ENCODE measurements around the gene ANKRD29.

The ANKRD29 gene

DNA sequence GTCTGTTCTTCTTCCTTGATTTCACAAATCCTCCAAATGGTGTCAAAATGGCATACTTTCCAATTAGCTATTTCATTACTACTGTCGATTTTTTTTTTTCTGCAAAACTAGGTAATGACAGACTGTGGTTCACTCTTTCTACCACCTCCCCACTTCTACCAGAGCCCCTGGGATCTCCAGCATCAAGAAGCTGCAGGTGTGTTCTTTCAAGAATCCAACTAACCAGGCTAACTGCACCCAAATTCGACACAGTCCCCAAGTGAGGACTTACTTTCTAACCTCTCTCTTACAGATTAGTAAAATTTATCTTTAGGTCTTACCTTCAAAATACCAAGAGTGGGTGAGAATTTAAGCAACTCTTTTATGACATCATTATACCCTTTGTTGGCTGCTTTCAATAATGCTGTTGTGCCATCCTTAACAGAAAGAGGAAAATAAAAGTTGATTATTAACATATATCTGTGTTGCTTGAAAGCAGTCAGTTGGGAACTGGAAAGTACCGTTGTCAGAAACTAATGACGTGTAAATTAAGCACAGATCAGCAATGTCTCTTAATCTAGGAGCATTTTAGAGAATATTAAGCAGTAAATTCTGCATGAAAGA lies 45.2 kb downstream of the ANKRD29 start:
- H3K4me3 ChIP-seq (ENCODE audit: low read depth, low read length, poor library complexity, severe bottlenecking): no peak overlapping the region
- H3K79me2 ChIP-seq (ENCODE audit: insufficient read depth, low read length): no peaks in the 10 kb centered on the region
- no peaks in the 10 kb centered on the region for H3K9me3 ChIP-seq (ENCODE audit: low read length)
- H3F3A ChIP-seq (ENCODE audit: insufficient read depth, low read length): no peaks in the 10 kb centered on the region
- no peak overlapping the region for H3K9ac ChIP-seq (ENCODE audit: low read length)
- H3K27ac ChIP-seq (ENCODE audit: low read depth, low read length, poor library complexity, severe bottlenecking): no peak overlapping the region
- H3K9me2 ChIP-seq (ENCODE audit: low read depth, low read length): no peaks in the 10 kb centered on the region
- TF ChIP-seq EZH2 (IDR thresholded peaks at IDR 0.05; ENCODE audit: borderline replicate concordance, low read length): no peak
- TF ChIP-seq, protein P1, sequence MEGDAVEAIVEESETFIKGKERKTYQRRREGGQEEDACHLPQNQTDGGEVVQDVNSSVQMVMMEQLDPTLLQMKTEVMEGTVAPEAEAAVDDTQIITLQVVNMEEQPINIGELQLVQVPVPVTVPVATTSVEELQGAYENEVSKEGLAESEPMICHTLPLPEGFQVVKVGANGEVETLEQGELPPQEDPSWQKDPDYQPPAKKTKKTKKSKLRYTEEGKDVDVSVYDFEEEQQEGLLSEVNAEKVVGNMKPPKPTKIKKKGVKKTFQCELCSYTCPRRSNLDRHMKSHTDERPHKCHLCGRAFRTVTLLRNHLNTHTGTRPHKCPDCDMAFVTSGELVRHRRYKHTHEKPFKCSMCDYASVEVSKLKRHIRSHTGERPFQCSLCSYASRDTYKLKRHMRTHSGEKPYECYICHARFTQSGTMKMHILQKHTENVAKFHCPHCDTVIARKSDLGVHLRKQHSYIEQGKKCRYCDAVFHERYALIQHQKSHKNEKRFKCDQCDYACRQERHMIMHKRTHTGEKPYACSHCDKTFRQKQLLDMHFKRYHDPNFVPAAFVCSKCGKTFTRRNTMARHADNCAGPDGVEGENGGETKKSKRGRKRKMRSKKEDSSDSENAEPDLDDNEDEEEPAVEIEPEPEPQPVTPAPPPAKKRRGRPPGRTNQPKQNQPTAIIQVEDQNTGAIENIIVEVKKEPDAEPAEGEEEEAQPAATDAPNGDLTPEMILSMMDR (IDR thresholded peaks at IDR 0.05; ENCODE audit: low read length): no peak
- no peaks in the 10 kb centered on the region for H3K36me3 ChIP-seq (ENCODE audit: insufficient read depth, low read length)
- H3K27me3 ChIP-seq (ENCODE audit: insufficient read depth, low read length): 0 out of 2 replicates have a peak, but pooled peaks cover 5% of the 10 kb centered on the region
- no peaks in the 10 kb centered on the region for H3K4me1 ChIP-seq (ENCODE audit: insufficient read depth, low read length, severe bottlenecking)
- no peak overlapping the region for H2AFZ ChIP-seq (ENCODE audit: low read length)
- no peaks in the 10 kb centered on the region for H4K20me1 ChIP-seq (ENCODE audit: insufficient read depth, low read length)
- no peak overlapping the region for H3K4me2 ChIP-seq (ENCODE audit: low read length)

DNA sequence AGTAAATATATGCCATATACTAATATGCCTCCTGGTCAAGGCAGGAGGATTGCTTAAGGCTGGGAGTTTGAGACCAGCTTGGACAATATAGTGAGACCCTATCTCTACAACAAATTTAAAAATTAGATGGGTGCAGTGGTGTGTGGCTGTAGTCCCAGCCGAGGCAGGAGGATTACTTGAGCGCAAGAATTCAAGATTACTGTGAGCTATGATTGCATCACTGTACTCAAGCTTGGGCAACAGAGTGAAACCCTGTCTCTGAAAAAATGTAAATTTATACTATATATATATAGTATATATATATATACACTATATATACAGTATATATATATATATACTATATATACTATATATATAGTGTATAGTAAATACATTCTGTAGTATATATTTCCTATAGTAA lies 46.5 kb downstream of the ANKRD29 start:
- H3K4me2 ChIP-seq (ENCODE audit: low read length): no peak overlapping the region
- H4K20me1 ChIP-seq (ENCODE audit: insufficient read depth, low read length): no peaks in the 10 kb centered on the region
- H3F3A ChIP-seq (ENCODE audit: insufficient read depth, low read length): no peaks in the 10 kb centered on the region
- H3K4me3 ChIP-seq (ENCODE audit: low read depth, low read length, poor library complexity, severe bottlenecking): no peak overlapping the region
- H3K27ac ChIP-seq (ENCODE audit: low read depth, low read length, poor library complexity, severe bottlenecking): no peak overlapping the region
- no peaks in the 10 kb centered on the region for H3K36me3 ChIP-seq (ENCODE audit: insufficient read depth, low read length)
- H3K27me3 ChIP-seq (ENCODE audit: insufficient read depth, low read length): 0 out of 2 replicates have a peak, but pooled peaks cover 5% of the 10 kb centered on the region
- H2AFZ ChIP-seq (ENCODE audit: low read length): no peak overlapping the region
- H3K9me2 ChIP-seq (ENCODE audit: low read depth, low read length): no peaks in the 10 kb centered on the region
- H3K4me1 ChIP-seq (ENCODE audit: insufficient read depth, low read length, severe bottlenecking): no peaks in the 10 kb centered on the region
- no peak for TF ChIP-seq EZH2 (IDR thresholded peaks at IDR 0.05; ENCODE audit: borderline replicate concordance, low read length)
- TF ChIP-seq, protein P1 (IDR thresholded peaks at IDR 0.05; ENCODE audit: low read length): no peak
- no peak overlapping the region for H3K9ac ChIP-seq (ENCODE audit: low read length)
- H3K9me3 ChIP-seq (ENCODE audit: low read length): no peaks in the 10 kb centered on the region
- no peaks in the 10 kb centered on the region for H3K79me2 ChIP-seq (ENCODE audit: insufficient read depth, low read length)

DNA sequence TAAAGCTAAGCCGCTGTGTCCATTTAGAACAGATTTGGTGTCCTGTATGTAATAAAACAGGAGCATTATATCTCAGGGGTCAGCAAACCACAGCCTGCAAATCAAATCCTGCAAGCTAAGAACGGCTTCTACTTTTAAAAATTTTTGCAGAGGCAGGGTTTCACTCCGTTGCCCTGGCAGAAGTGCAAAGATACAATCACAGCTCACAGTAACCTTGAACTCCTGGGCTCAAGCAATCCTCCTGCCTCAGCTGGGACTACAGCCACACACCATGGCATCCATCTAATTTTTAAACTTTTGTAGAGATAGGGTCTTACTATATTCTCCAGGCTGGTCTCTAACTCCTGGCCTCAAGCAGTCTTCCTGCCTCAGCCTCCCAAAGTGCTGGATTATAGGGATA lies 47.8 kb downstream of the ANKRD29 start:
- no peaks in the 10 kb centered on the region for H3F3A ChIP-seq (ENCODE audit: insufficient read depth, low read length)
- 0 out of 2 replicates have a peak, but pooled peaks cover 5% of the 10 kb centered on the region for H3K27me3 ChIP-seq (ENCODE audit: insufficient read depth, low read length)
- H3K36me3 ChIP-seq (ENCODE audit: insufficient read depth, low read length): no peaks in the 10 kb centered on the region
- H3K4me1 ChIP-seq (ENCODE audit: insufficient read depth, low read length, severe bottlenecking): no peaks in the 10 kb centered on the region
- no peaks in the 10 kb centered on the region for H3K79me2 ChIP-seq (ENCODE audit: insufficient read depth, low read length)
- H3K9ac ChIP-seq (ENCODE audit: low read length): no peak overlapping the region
- no peaks in the 10 kb centered on the region for H3K9me3 ChIP-seq (ENCODE audit: low read length)
- H3K4me3 ChIP-seq (ENCODE audit: low read depth, low read length, poor library complexity, severe bottlenecking): no peak overlapping the region
- H2AFZ ChIP-seq (ENCODE audit: low read length): no peak overlapping the region
- TF ChIP-seq, protein P1 (IDR thresholded peaks at IDR 0.05; ENCODE audit: low read length): no peak
- no peak for TF ChIP-seq EZH2 (IDR thresholded peaks at IDR 0.05; ENCODE audit: borderline replicate concordance, low read length)
- H3K27ac ChIP-seq (ENCODE audit: low read depth, low read length, poor library complexity, severe bottlenecking): no peak overlapping the region
- H3K4me2 ChIP-seq (ENCODE audit: low read length): no peak overlapping the region
- no peaks in the 10 kb centered on the region for H3K9me2 ChIP-seq (ENCODE audit: low read depth, low read length)
- no peaks in the 10 kb centered on the region for H4K20me1 ChIP-seq (ENCODE audit: insufficient read depth, low read length)

All from OCI-LY1 (cell line).